GM12874 (cell line): ENCODE measurements around the gene GLRB.

ENCODE experiments used
- TF ChIP-seq, protein P1 (sequence below): IDR thresholded peaks from 2 replicates; pipeline ENCODE4 v1.5.1; 2011; ENCODE audit warnings: low read depth, mild to moderate bottlenecking, control low read depth, low read length, moderate library complexity; ENCODE audit not compliant: insufficient read depth

GLRB gene

GRCh38 chr4:157052429-157053040, 23.4 kb upstream of the GLRB start:
- TF ChIP-seq, protein P1, sequence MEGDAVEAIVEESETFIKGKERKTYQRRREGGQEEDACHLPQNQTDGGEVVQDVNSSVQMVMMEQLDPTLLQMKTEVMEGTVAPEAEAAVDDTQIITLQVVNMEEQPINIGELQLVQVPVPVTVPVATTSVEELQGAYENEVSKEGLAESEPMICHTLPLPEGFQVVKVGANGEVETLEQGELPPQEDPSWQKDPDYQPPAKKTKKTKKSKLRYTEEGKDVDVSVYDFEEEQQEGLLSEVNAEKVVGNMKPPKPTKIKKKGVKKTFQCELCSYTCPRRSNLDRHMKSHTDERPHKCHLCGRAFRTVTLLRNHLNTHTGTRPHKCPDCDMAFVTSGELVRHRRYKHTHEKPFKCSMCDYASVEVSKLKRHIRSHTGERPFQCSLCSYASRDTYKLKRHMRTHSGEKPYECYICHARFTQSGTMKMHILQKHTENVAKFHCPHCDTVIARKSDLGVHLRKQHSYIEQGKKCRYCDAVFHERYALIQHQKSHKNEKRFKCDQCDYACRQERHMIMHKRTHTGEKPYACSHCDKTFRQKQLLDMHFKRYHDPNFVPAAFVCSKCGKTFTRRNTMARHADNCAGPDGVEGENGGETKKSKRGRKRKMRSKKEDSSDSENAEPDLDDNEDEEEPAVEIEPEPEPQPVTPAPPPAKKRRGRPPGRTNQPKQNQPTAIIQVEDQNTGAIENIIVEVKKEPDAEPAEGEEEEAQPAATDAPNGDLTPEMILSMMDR, result no peak

GRCh38 chr4:157057218-157057617, 18.7 kb upstream of the GLRB start:
- TF ChIP-seq, protein P1, result no peak

- TF ChIP-seq, protein P1, result no peak
Observed at GRCh38 chr4:157072002-157072401, 3.9 kb upstream of the GLRB start.

GRCh38 chr4:157075401-157075800, 549 bp upstream of the GLRB start:
- TF ChIP-seq, protein P1, result no peak

GRCh38 chr4:157076578-157076947, 613 bp downstream of the GLRB start:
- TF ChIP-seq, protein P1, result no peak

- TF ChIP-seq, protein P1, result no peak
Observed at GRCh38 chr4:157079441-157079840, 3.5 kb downstream of the GLRB start.

- TF ChIP-seq, protein P1, result no peak
Observed at GRCh38 chr4:157080605-157081004, 4.7 kb downstream of the GLRB start.

GRCh38 chr4:157095716-157096115, 19.8 kb downstream of the GLRB start:
- TF ChIP-seq, protein P1, result no peak
